SKM-1 (cell line): ENCODE results near the gene PDE4D.
"Not testable (repeated sequence)": the region's sequence is repeated elsewhere in the genome, so short reads cannot be mapped to it uniquely, and the experiment has no call there.

Experiments used
- DNase-seq: peaks from one replicate; lab custom pipeline; 2025; ENCODE audit not compliant: unreplicated experiment; lab: John Stamatoyannopoulos, UW

Gene PDE4D

DNA sequence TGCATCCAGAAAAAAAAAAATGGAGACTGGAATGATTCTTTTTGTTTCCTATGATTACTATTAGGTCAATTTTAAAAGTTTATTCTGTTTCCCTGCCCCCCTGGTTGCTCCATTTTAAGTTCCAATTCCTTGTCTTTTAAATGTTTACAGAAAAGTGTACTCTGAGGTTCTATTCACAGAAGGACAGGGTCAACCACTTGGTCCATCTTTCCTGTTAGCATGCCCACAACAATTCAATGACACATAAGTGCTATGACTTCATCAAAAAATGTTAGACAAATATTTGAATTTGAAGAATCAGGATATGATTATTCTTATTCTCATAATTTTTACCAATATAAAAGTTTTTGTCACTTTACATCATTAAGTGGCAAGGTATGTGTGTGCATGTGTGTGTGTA lies 123.7 kb downstream of the PDE4D start:
- DNase-seq: no peak

DNA sequence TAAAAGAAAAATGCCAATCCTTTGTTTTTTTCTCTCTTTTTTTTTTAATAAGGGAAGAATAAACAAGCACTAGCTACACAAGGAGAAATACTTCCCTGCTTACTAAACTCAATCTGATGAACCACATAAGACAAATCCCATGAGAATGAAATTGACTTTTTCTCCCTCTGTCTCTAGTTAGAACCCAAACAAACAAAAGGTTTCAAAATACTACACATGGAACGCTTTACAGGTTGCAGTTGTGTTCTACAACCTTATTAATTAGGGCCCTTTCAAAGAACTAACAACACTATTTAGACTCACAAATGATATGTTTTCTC lies 124.5 kb downstream of the PDE4D start:
- no peak for DNase-seq

DNA sequence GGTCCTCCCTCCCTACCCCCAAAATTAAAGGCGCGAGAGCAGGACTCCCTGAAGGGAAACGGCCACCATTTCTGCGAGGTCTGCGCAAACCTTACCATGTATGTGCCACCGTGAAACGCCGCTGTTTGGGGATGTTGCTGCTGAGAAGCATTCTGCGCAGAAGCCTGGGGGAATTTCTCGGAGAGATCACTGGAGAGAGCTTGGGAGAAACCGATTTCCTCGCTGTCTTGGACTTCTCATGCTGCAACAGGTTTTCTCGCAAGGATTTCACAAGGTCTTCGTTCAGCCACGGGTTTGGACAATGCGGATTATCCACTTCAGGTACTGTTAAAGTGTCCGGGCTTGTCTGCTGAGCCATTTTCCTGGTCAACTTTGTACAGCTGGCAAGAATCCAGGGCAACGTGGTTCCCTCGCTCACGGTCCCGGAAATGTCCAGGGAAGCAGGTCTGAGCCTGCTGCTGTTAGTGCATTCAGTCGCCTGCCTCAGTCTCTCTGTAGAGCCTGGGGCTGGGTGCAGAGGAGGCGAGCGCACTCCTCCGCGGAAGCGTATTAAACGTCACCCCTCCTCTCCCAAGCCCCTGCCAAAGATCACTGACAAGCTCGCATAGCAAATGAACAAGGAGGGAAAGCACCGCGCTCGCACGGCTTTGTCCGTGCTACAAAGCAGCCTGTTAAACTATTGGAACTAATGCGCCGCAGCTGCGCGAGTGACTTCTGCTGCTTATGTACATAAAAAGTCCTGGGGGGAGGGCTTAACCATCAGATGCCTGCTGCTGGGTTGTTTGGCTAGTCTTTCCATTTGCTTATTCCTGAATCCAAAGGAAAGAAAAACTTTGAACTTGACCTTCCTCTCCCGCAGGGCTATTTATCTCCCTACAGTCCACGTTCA lies 125.1 kb downstream of the PDE4D start:
- no peak for DNase-seq

DNA sequence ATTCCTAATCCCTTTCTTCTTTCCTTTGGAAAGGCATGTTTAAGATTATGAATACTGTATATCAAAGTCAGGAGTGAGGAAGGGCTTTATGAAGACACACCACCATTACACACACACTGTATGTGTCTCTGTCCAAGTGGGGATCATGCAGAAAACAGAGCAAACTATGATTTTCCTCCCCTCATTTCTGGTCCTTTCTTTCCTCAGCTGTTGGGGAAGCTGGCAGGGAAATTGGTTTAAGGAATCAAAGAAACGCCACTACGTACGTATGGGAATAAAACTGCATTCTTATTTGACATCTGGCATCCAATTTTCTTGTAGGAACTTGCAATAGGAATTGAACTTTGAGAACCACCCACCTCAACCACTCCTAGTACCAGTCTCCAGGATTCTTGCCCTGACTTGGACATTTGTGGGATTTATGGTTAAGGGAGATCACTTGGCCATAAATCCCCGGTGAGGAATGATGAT lies 125.8 kb downstream of the PDE4D start:
- no peak for DNase-seq

DNA sequence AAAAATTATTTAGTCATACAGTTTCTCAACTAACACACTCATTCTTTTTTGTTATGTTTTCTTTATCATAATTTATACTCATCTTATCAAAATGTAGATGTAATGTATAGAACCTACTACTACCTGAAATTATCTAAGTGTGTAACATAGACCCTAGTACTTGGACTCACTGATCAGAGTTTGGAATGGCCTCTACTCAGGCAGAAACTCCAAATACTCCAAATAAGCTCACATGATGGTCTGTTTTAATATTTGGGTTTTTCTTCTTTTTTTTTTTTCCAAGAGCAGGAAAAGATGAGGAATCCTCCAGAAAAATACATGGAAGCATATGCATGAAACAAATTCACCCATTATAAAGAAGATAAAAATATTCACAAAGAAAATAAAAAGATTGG lies 126.3 kb downstream of the PDE4D start:
- no peak for DNase-seq

DNA sequence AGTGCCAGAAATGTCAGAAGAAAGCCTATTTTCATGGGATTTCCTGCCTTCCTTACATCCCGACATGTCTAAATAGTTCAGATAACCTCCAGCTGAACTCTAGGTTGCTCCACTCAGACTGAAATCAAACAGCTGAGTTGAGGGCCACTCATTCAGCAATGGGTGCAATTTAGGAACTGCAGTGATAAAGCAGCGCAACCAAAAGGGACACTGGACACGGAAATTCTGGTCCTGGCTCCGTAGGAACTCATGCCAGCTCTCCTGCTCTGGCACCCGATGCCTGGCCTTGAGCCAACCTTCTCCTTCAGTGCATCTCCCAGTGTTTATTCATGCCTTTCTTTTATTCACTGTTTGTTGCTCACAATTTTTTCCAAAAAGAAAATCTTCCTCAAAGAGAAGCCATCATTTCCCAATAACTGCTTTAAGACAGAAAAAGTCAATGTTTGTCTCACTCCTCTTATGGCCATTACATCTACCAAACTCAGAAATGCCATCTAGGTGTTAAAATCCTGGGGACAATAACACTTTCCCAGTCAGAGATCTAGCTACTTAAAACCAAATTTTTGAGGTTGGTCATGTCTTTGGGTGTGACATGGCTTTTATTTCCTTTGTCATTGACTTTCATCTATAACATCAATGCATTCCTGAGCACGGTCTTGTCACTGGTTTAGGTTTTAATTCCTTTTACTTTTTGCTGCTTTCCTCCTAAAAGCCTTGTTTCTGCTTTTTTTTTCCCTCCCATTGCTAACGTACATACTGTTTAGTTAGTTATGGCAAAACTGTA lies 126.9 kb downstream of the PDE4D start:
- DNase-seq: no peak

DNA sequence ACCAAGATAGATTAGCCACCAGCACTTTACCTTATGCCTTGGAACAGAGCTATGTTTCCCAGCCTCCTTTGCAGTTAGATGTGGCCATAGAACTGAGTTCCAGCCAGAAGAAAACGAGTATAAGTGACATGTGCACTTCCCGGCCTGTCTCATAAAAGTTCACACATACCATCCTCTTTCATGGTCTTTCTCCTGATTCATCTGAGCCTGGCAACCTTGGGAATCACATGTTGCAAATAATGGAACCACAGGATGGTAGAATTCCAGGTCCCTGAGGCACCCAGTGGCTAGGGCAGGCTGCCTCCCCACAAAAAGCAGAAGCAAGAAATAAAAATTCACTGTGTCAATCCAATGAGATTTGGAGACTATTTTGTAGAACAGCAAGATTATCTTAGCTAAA lies 128.1 kb downstream of the PDE4D start:
- DNase-seq: no peak

DNA sequence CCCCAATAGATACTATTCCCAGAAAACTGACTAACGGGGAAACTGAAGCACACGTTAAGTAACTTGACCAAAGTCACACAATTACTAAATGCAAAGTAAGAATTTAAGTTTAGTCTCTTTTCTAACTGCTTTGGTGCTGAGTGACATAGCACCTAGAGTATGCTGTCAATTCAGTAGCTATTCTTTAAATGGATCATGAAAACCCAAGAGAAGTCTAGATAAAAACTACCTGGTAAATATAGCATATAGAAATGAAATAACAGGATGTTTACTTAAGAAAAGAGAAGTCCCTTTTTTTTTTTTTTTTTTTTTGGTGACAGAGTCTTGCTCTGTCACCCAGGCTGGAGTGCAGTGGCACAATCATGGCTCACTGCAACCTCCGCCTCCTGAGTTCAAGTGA lies 129.2 kb downstream of the PDE4D start:
- DNase-seq: no peak

DNA sequence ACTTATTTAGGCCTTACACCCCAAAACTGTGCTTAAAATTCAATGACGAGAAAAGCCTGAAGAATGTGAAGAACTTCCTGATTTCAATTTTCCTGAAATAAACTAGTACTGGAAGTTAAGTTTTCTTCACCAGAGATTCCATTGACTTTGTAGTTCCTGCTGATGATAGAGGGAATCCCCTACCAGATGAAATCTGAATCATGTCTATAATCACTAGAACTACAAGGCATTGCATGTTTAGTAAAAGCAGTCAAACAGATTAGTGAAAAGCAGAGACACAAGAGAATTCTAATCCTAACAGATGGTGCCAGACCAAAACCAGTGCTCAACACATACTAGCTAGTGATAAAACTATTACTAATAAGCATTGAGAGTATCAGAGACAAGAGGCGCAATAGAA lies 130.0 kb downstream of the PDE4D start:
- no peak for DNase-seq

DNA sequence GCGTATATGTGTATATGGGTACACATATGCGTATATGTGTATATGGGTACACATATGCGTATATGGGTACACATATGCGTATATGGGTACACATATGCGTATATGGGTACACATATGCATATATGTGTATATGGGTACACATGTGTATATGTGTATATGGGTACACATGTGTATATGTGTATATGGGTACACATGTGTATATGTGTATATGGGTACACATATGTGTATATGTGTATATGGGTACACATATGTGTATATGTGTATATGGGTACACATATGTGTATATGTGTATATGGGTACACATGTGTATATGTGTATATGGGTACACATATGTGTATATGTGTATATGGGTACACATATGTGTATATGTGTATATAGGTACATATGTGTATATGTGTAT lies 131.3 kb downstream of the PDE4D start:
- not testable (repeated sequence) for DNase-seq

DNA sequence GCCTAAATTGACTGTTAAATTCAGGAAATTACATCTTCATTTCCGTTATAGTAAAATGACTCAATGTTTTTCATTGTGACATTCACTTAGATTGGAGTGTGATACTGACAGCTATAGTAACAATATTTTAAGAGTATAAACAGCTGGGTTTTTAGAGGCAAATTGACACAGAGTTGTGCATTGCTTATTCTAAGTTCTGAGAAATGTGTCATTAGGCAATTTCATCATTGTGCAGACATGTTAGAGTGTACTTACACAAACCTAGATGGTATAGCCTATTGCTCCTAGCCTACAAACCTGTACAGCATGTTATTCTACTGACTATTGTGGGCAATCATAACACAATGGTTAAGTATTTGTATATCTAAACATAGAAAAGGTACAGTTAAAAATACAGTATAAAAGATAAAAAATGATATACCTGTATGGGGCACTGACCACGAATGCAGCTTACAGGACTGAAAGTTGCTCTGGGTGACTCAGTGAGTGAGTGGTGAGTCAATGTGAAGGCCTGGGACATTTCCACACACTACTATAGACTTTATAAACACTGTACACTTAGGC lies 132.7 kb downstream of the PDE4D start:
- no peak for DNase-seq

DNA sequence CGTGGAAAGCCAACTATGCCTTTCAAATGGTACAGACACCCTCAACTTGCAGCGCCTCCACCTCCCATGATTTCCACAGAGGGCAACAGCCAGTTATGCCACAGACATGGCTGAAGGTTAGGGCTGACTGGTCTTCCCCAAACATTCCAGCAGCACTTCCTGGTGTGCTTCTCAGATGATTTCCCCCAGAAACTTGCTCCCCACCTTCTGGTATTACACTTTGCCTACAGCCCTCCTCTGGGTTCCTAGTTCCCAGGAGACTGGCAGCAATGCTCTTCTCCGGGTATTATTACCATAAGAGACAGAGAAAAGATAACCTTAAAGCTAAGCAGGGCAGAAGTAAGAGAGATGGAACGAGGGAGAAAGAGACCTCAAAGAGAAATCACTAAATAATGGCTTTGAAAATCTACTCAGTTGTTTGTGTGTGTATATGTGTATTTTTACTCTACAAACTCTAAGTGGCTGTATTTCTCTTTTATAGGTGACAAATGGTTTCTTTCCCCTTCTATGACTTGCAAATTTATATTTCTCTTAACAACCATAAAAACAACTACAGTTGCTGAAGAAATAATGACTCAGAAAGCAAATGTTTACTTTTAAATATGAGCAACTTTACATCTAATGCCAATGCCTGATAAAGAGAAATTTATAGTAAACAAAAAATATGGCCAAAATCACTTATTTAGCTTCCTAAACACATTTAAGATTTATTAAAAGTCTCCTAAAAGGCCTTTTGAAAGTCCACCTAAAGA lies 133.8 kb downstream of the PDE4D start:
- DNase-seq: no peak

DNA sequence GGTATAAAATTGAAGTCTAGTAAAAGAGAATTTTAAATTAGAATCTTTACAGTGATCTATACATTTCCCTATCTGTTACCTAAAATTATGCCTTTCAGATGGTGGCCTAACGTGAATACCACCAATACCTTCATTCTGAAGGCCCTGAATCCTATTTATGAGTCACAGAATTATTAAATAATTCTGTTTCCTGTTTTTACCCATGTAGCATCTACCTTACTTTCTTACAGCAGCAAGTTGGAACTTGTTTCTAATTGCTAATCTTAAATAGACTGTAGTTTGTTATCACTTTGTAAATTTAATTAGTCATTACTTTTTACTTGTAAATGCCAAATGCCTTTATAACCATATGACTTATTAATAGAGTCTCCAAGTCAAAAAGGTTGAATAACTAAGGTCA lies 135.0 kb downstream of the PDE4D start:
- no peak for DNase-seq

DNA sequence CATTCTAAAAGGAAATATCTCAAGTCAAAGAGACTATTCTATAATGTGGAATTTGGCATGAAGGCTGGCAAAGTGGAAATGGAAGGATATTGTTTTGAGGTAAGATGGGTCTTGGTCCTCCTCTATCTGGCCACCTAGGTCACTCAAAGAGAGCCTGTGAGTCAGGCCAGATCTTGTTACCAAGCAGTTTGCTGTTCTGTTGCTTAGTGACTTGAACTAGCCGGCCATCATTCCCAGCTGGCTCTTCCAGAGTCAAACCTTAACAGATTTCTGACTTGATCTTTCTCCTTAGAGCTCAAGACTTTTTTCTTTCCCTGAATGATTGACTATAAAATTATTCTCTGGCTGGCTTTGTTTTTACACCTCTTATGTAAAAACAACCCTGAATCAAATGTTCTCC lies 136.1 kb downstream of the PDE4D start:
- no peak for DNase-seq

DNA sequence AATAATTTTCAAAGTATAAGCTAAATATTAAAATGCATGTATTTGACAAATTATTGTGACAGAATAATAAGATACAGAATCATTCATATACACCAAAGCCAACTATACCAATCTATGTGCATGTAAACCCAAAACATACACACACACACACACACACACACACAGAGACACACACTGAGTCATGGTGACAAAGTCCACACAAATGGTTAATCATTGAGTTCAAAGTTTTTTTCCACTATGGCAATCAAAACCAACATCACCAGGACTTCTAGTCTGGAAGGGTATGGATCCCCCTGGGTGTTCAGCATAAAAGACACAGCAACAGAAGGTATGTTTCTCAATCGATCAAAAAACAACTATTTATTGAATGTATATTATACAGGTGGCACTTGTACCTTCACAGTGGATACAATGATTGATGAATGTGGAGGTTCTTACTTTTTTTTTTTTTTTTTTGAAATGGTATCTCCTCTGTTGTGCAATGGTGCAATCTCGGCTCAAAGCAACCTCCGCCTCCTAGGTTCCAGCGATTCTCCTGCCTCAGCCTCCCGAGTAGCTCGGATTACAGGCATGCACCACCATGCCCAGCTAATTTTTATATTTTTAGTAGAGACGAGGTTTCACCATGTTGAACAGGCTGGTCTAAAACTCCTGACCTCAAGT lies 137.0 kb downstream of the PDE4D start:
- no peak for DNase-seq

DNA sequence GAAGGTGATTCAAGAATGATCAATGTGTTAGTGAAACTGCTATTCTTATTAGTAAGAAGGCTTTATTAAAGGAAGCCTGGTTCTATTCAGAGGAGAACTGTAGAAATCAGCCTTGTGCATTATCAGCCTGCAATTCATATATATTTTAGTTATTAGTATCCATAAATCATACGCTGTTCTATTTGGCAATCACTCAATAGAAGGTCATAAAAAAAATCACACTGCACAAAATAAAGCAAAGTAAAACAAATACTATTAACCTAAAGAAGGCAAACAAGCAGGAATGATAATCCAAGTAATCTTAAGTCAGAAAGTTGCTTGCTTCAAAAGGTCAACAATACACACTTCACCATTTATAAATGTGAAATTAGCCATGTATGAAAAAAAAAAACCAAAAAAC lies 138.1 kb downstream of the PDE4D start:
- DNase-seq: no peak

DNA sequence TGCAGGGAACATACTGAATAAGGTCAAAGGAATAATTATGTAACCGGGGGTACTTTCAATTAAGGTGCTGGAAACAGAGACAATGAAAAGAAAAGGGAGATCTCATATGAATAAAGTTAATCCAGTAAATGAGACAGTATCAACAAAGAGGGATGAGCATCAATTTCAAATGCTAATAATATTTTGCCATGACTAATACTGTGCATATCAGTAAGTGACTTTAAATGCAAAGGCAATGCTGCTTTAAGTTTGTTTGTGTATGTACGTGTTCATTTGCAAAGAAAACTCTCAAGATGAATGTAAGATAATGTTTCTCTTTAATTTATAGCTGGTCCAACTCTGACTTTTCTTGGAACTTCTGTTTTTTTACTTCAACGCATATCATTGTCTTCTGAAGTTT lies 139.9 kb downstream of the PDE4D start:
- no peak for DNase-seq

DNA sequence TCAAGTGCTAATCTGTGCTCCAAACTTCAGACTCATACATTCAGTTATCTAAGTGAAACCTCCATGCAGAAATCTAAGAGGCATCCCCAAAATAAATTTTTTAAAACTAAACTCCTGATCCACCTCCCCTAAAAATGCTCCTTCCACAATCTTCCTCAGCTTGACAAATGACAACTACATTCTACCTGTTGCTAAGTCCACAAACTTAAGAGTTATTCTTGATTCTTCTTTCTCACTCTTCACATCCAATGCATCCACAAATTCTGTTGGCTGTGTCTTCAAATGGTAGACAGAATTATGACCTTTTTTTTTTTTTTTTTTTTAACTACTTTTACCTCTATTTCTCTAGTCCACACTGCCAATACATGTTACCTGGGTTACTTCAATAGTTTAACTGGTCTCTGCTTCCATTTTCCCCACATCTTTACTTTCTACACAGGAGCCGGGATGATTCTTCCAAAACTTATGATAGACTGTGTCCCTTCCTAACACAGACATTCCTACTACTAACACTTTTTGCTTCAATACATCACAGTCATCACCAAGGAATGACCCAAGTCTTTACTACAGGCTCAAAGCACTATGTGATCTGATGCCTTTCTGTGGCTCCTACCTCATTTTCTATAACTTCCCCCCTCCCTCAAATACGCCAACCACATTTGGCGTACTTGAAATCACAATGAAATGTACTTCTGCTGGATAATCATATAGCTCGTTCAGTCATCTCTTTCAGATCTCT lies 143.6 kb downstream of the PDE4D start:
- DNase-seq: no peak

DNA sequence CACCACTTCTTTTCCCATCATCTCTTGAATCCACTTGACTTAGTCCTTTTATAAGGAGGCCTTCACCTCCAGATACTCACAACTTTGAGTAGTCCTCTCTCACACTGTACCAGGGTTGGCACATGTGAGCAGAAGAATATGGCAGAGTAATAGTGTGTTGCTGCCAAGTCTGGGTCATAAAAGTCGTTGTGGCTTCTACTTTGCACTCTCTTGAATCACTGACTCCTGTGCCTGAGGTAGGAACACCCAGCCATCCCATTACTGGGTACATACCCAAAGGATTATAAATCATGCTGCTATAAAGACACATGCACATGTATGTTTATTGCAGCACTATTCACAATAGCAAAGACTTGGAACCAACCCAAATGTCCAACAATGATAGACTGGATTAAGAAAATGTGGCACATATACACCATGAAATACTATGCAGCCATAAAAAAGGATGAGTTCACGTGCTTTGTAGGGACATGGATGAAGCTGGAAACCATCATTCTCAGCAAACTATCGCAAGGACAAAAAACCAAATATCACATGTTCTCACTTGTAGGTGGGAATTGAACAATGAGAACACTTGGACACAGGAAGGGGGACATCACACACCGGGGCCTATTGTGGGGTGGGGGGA lies 145.4 kb downstream of the PDE4D start:
- DNase-seq: not testable (repeated sequence)
